Sigmoid colon (tissue), 7 donors: Measurements from ENCODE around the gene UGT2B17. TPM values are rescaled to one million over a fixed set of nuclear protein-coding genes. Genes with fewer than 3 reads are reported as not detected.

ENCODE experiments used
- DNase-seq: peaks from one replicate; pipeline ENCODE4 v3.0.0-alpha.2; 2019
- H3K27ac ChIP-seq, 4 donors: fragments of 200-600 bp; sonication (generic); one replicate each; pipeline ENCODE4 v1.5.1; 2016 to 2019; ENCODE audit warnings: mild to moderate bottlenecking in 1 of 4
- H3K27me3 ChIP-seq, 3 donors: fragments of 200-600 bp; sonication (generic); one replicate each; pipeline ENCODE4 v1.5.1; 2019; ENCODE audit warnings: mild to moderate bottlenecking in 1 of 3
- H3K36me3 ChIP-seq, 4 donors: fragments of 200-600 bp; sonication (generic); one replicate each; pipeline ENCODE4 v1.5.1; 2016 to 2019
- H3K4me1 ChIP-seq, 4 donors: fragments of 200-600 bp; sonication (generic); one replicate each; pipeline ENCODE4 v1.5.1; 2017 to 2019
- H3K4me3 ChIP-seq, 4 donors: fragments of 200-600 bp; sonication (generic); one replicate each; pipeline ENCODE4 v1.5.1; 2017 to 2019; ENCODE audit warnings: mild to moderate bottlenecking in 2 of 4, moderate library complexity in 1 of 4
- H3K9me3 ChIP-seq, 4 donors: fragments of 200-600 bp in 3 of 4; sonication (generic) in 3 of 4; one replicate each; pipeline versions ENCODE4 v1.5.1 to v1.6.1; 2013 to 2019
- EP300 ChIP-seq, 4 donors: sonication (generic); formaldehyde crosslinking; IDR thresholded peaks; one replicate each; pipeline ENCODE4 v1.6.1; 2017; ENCODE audit warnings: antibody characterized with exemption in 4 of 4
- POLR2A ChIP-seq, 2 donors: fragments of 450-650 bp; IDR thresholded peaks; one replicate each; pipeline ENCODE4 v1.6.1; 2016; ENCODE audit warnings: antibody characterized with exemption in 2 of 2, mild to moderate bottlenecking in 2 of 2, moderate library complexity in 2 of 2
- POLR2AphosphoS5 ChIP-seq, 4 donors: sonication (generic); formaldehyde crosslinking; IDR thresholded peaks; one replicate each; pipeline ENCODE4 v1.6.1; 2017; ENCODE audit warnings: antibody characterized with exemption in 4 of 4
- WGBS, 2 donors: extraction: QIAGEN DNeasy Blood & Tissue Kit; methylation state at CpG; one replicate each; pipeline ENCODE4 v1.1.7; 2013; 5-methylcytosine and 5-hydroxymethylcytosine counted together
- intact Hi-C: fragments of 100-400 bp; cut with DNase I; formaldehyde crosslinking; loops from one replicate; pipeline ENCODE4 v1.15.1; 2023
- polyA plus RNA-seq, 3 donors: library from polyadenylated mRNA; stranded (reverse); fragments of 200-250 nt; gene quantifications; one replicate each; pipeline ENCODE4 v1.2.3, GENCODE V29; 2013
- total RNA-seq, 4 donors: library from RNA; depleted of rRNA; stranded (reverse); fragments of >200 nt; gene quantifications; one replicate each; pipeline ENCODE4 v1.1.0, GENCODE V29; 2016
- TF ChIP-seq, protein P1 (sequence below), 4 experiments: fragments of 450-650 bp in 3 of 4; fragments of 200-600 bp in 1 of 4; IDR thresholded peaks; one replicate each; pipeline ENCODE4 v1.5.1; 2016 to 2019; ENCODE audit warnings: antibody characterized with exemption in 4 of 4, mild to moderate bottlenecking in 3 of 4, moderate library complexity in 2 of 4
- donor health status: healthy with polysubstance abuse.
- donor health status: Bipolar disorder and iron deficiency.
- donor health status: healthy.

UGT2B17 gene
- total and polyA plus RNA-seq, 7 donors: 1.1 to 376 (median 83.5) TPM; not detected in 4

DNA sequence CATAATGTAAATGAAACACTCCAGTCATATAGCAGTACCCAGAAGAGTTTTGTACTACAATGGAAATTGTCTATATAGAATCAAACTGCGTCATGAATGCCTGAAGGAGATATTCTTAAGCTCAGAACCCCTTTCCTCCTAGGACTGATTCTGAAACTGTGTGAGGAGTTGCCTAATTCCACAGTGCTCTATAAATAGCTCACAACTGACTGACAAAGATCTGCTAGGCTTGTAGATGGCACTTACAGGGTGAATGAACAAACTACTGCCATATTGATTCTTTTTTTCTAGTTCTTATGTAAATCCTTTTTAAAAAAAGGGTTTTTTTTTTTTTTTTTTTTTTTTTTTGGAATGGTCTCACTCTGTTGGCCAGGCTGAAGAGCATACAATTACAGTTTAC, 30.1 kb upstream of the UGT2B17 start:
- Histone ChIP-seq H3K27ac (no peak overlapping the region), H3K9me3 (no peaks in the 10 kb centered on the region), H3K36me3 (no peaks in the 10 kb centered on the region), H3K4me3 (no peak overlapping the region), H3K27me3 (no peaks in the 10 kb centered on the region), H3K4me1 (no peaks in the 10 kb centered on the region)
- intact Hi-C loops: no loop called here
- no peak for TF ChIP-seq EP300 (IDR thresholded peaks at IDR 0.05)
- TF ChIP-seq, protein P1, sequence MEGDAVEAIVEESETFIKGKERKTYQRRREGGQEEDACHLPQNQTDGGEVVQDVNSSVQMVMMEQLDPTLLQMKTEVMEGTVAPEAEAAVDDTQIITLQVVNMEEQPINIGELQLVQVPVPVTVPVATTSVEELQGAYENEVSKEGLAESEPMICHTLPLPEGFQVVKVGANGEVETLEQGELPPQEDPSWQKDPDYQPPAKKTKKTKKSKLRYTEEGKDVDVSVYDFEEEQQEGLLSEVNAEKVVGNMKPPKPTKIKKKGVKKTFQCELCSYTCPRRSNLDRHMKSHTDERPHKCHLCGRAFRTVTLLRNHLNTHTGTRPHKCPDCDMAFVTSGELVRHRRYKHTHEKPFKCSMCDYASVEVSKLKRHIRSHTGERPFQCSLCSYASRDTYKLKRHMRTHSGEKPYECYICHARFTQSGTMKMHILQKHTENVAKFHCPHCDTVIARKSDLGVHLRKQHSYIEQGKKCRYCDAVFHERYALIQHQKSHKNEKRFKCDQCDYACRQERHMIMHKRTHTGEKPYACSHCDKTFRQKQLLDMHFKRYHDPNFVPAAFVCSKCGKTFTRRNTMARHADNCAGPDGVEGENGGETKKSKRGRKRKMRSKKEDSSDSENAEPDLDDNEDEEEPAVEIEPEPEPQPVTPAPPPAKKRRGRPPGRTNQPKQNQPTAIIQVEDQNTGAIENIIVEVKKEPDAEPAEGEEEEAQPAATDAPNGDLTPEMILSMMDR (IDR thresholded peaks at IDR 0.05): no peak
- TF ChIP-seq POLR2AphosphoS5 (IDR thresholded peaks at IDR 0.05): no peak
- 74% methylated on average over 1 of the region's 1 CpG; no CpG with 5 or more reads in 1 of the 2 donors for WGBS, 2 donors
- no peak for DNase-seq

DNA sequence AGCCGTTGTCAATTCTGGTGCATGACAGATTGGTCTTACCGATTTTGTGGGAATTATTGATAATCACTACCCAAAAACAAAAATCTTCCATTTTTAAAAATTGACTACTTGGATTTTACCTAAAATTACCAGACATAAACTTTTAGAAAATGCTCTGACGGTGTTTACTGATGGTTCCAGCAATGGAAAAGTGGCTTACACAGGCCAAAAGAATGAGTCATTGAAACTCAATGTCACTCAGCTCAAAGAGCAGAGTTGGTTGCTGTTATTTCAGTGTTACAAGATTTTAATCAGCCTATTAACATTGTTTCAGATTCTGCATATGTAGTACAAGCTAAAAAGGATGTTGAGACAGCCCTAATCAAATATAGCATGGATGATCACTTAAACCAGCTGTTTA, 23.0 kb upstream of the UGT2B17 start:
- TF ChIP-seq POLR2AphosphoS5 (IDR thresholded peaks at IDR 0.05) (no peak), EP300 (IDR thresholded peaks at IDR 0.05) (no peak), POLR2A (IDR thresholded peaks at IDR 0.05) (no peak)
- TF ChIP-seq, protein P1 (IDR thresholded peaks at IDR 0.05): no peak
- no peaks in the 10 kb centered on the region for H3K36me3 ChIP-seq
- intact Hi-C loops: no loop called here

DNA sequence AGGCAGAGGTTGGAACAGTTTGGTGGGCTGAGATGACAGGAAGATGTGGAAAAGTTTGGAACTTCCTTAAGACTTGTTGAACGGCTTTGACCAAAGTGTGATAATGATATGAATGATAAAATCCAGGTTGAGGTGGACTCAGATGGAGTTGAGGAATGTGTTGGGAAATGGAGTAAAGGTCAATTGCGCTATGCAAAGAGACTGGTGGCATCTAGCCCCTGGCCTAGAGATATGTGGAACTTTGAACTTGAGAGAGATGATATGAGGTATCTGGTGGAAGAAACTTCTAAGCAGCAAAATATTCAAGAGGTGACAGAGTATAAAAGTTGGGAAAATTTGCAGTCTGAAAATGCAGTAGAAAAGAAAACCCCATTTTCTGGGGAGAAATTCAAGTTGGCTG, 21.4 kb upstream of the UGT2B17 start:
- intact Hi-C loops: no loop called here
- no peaks in the 10 kb centered on the region for H3K36me3 ChIP-seq
- no peaks in the 10 kb centered on the region for H3K4me1 ChIP-seq
- no peak for DNase-seq
- H3K27me3 ChIP-seq: no peaks in the 10 kb centered on the region
- no peak overlapping the region for H3K4me3 ChIP-seq
- no peaks in the 10 kb centered on the region for H3K9me3 ChIP-seq
- 89% methylated on average over 2 of the region's 2 CpGs; no CpG with 5 or more reads in 1 of the 2 donors for WGBS, 2 donors
- H3K27ac ChIP-seq: no peak overlapping the region
- TF ChIP-seq, protein P1 (IDR thresholded peaks at IDR 0.05): no peak
- TF ChIP-seq POLR2A (IDR thresholded peaks at IDR 0.05) (no peak), POLR2AphosphoS5 (IDR thresholded peaks at IDR 0.05) (no peak), EP300 (IDR thresholded peaks at IDR 0.05) (no peak)

More for the DNA sequence above, 23.0 kb upstream of the UGT2B17 start:
- Histone ChIP-seq H3K4me3 (no peak overlapping the region), H3K27me3 (no peaks in the 10 kb centered on the region), H3K4me1 (no peaks in the 10 kb centered on the region), H3K27ac (no peak overlapping the region), H3K9me3 (no peaks in the 10 kb centered on the region)
- WGBS, 2 donors: 91% methylated on average over 3 of the region's 3 CpGs; no CpG with 5 or more reads in 1 of the 2 donors
- no peak for DNase-seq

DNA sequence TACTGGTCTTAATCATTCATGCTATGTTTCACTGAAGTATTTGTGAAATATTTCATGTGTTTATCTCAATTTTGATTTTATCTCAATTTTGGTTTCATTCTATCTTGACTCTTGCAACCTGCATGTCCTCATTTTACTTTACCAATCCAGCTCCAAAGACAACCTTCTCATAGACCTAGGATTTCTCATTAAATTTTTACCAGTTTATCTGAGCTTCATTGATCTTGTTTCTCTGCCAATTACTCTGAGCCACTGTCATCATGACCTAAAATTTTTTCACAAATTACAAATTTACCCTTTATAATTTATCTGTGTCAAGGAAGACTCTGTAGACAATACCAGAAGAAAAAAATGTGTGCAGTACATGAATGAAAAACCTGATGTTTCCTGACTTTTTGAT, 18.6 kb upstream of the UGT2B17 start:
- no peak overlapping the region for H3K4me3 ChIP-seq
- no peak overlapping the region for H3K27ac ChIP-seq
- H3K4me1 ChIP-seq: no peaks in the 10 kb centered on the region
- no peaks in the 10 kb centered on the region for H3K36me3 ChIP-seq
- no peak for DNase-seq
- H3K9me3 ChIP-seq: no peaks in the 10 kb centered on the region
- no peaks in the 10 kb centered on the region for H3K27me3 ChIP-seq
- TF ChIP-seq POLR2A (IDR thresholded peaks at IDR 0.05) (no peak), POLR2AphosphoS5 (IDR thresholded peaks at IDR 0.05) (no peak), EP300 (IDR thresholded peaks at IDR 0.05) (no peak)
- TF ChIP-seq, protein P1 (IDR thresholded peaks at IDR 0.05): no peak
- intact Hi-C loops: no loop called here

DNA sequence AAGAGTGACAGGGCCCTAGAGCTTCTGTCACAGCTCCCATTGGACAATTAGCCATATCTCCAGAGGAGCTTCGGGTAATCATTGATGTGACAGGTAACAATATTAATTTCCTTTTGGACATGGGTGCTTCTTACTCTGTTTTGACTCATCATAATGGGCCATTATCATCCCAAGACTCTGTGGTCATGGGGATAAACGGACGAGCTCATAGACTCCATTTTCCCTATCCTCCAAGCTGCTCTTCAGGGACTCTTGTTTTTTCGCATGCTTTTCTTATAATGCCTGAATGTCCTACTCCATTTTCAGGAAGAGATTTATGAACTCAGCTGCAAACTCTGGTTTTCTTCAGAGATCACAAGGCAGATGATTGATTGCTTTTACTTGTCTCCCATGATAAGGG, 17.0 kb upstream of the UGT2B17 start:
- Histone ChIP-seq H3K4me1 (no peaks in the 10 kb centered on the region), H3K4me3 (no peak overlapping the region), H3K36me3 (no peaks in the 10 kb centered on the region), H3K9me3 (no peaks in the 10 kb centered on the region), H3K27ac (no peak overlapping the region), H3K27me3 (no peaks in the 10 kb centered on the region)
- no peak for TF ChIP-seq EP300 (IDR thresholded peaks at IDR 0.05)
- TF ChIP-seq, protein P1 (IDR thresholded peaks at IDR 0.05): no peak
- TF ChIP-seq POLR2A (IDR thresholded peaks at IDR 0.05): no peak
- no peak for TF ChIP-seq POLR2AphosphoS5 (IDR thresholded peaks at IDR 0.05)
- 89% methylated on average over 4 of the region's 4 CpGs; no CpG with 5 or more reads in 1 of the 2 donors for WGBS, 2 donors
- intact Hi-C loops: no loop called here
- DNase-seq: no peak
